Transverse colon (tissue), 4 donors: Measurements from ENCODE around the gene RABGAP1L. TPM values are rescaled to one million over a fixed set of nuclear protein-coding genes. Genes with fewer than 3 reads are reported as not detected.

Experiments
- DNase-seq: peaks from one replicate; pipeline ENCODE4 v3.0.0-alpha.2; 2019
- H3K27ac ChIP-seq, 4 donors: fragments of 200-600 bp; sonication (generic); 2 replicates each; pipeline ENCODE4 v1.5.1; 2016 to 2018; ENCODE audit warnings: inconsistent platforms in 4 of 4
- H3K27me3 ChIP-seq: fragments of 200-600 bp; sonication (generic); 2 replicates; pipeline ENCODE4 v1.5.1; 2017; ENCODE audit warnings: inconsistent platforms
- H3K36me3 ChIP-seq, 4 donors: fragments of 200-600 bp; sonication (generic); 2 replicates each; pipeline ENCODE4 v1.5.1; 2017 to 2019; ENCODE audit warnings: inconsistent platforms in 4 of 4
- H3K4me1 ChIP-seq, 4 donors: fragments of 200-600 bp; sonication (generic); 2 replicates each; pipeline ENCODE4 v1.5.1; 2017 to 2020; ENCODE audit warnings: inconsistent platforms in 4 of 4
- H3K4me3 ChIP-seq, 4 donors: fragments of 200-600 bp; sonication (generic); 1 replicate in 1 of 4; 2 replicates in 3 of 4; pipeline versions ENCODE4 v1.5.1 to v1.6.1; 2017 to 2019; ENCODE audit warnings: inconsistent platforms in 4 of 4
- H3K9me3 ChIP-seq, 2 donors: fragments of 200-600 bp; sonication (generic); 2 replicates each; pipeline ENCODE4 v1.5.1; 2017 to 2019; ENCODE audit warnings: inconsistent platforms in 2 of 2
- CTCF ChIP-seq, 5 experiments: fragments of 200-600 bp in 3 of 5; fragments of 450-650 bp in 2 of 5; sonication (generic) in 3 of 5; IDR thresholded peaks; 1 replicate in 2 of 5; 2 replicates in 3 of 5; pipeline ENCODE4 v1.5.1; 2016 to 2017; ENCODE audit warnings: antibody characterized with exemption in 5 of 5, inconsistent platforms in 3 of 5, mild to moderate bottlenecking in 2 of 5, moderate library complexity in 1 of 5
- EP300 ChIP-seq: sonication (generic); formaldehyde crosslinking; IDR thresholded peaks from one replicate; pipeline ENCODE4 v1.6.1; 2017; ENCODE audit warnings: antibody characterized with exemption, low read depth
- POLR2A ChIP-seq: fragments of 450-650 bp; IDR thresholded peaks from one replicate; pipeline ENCODE4 v1.6.1; 2016; ENCODE audit warnings: antibody characterized with exemption, mild to moderate bottlenecking, moderate library complexity
- POLR2AphosphoS5 ChIP-seq, 3 donors: sonication (generic); formaldehyde crosslinking; IDR thresholded peaks; one replicate each; pipeline ENCODE4 v1.6.1; 2016; ENCODE audit warnings: antibody characterized with exemption in 3 of 3
- WGBS, 2 donors: methylation state at CpG; one replicate each; pipeline ENCODE4 v1.1.5; 2018; ENCODE audit warnings: low coverage in 1 of 2; 5-methylcytosine and 5-hydroxymethylcytosine counted together
- in situ Hi-C, 4 donors: fragments of 200-750 bp; cut with MboI; loops; one replicate each; pipeline versions ENCODE4 v1.15.0 to v1.15.1; 2017; ENCODE audit warnings: low sequenced_read_pairs in 3 of 4, low pct_ligation_motif_present in 1 of 4, low pct_unique_long_range_greater_than_20kb in 1 of 4
- intact Hi-C: fragments of 100-400 bp; cut with DNase I; formaldehyde crosslinking; loops from one replicate; pipeline ENCODE4 v1.15.1; 2023; ENCODE audit warnings: low total_unique reads
- total RNA-seq, 4 donors: library from RNA; depleted of rRNA; stranded (reverse); fragments of >200 nt; gene quantifications; one replicate each; pipeline ENCODE4 v1.1.0, GENCODE V29; 2016

Gene RABGAP1L
- total RNA-seq, 4 donors from 2014 or later: 68.9 to 127 (median 99.9) TPM

DNA sequence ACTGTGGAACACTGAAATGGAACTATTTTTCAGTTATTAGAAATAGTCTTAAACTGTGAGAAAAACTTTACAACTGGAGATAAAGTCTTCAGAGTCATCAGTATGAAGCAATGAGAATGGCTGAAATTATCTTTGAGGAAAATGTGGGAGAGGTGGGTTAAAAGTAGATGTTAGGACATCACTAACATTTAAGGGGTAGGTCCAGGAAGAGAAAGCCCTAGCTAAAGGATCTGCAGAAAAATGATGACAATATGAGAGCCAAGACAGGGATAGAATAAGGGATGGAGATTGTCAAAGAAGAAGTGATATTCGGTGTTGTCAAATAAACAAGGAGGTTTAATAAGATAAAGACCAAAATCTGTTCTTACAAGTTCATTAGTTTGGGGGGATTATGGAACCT lies 165.2 kb downstream of the RABGAP1L start:
- Histone ChIP-seq H3K27me3 (no peaks in the 10 kb centered on the region), H3K36me3 (peaks cover 0 to 11% (median 5%) of the 10 kb centered on the region in 4 donors), H3K9me3 (peaks cover 29 to 43% of the 10 kb centered on the region in 2 donors), H3K27ac (no peak overlapping the region), H3K4me1 (no peaks in the 10 kb centered on the region), H3K4me3 (no peak overlapping the region)
- TF ChIP-seq EP300 (no peak), POLR2AphosphoS5 (IDR thresholded peaks at IDR 0.05) (no peak), CTCF (IDR thresholded peaks at IDR 0.05) (no peak), POLR2A (no peak)
- intact Hi-C loops (no loop called here), in situ Hi-C loops (no loop called here)
- WGBS, 2 donors: 100% methylated on average over 1 of the region's 1 CpG; no CpG with 5 or more reads in 1 of the 2 donors
- no peak for DNase-seq

- Histone ChIP-seq H3K4me3 (no peak overlapping the region), H3K36me3 (peaks cover 0 to 11% (median 5%) of the 10 kb centered on the region in 4 donors), H3K27me3 (no peaks in the 10 kb centered on the region), H3K27ac (no peak overlapping the region), H3K9me3 (peaks cover 29 to 38% of the 10 kb centered on the region in 2 donors), H3K4me1 (no peaks in the 10 kb centered on the region)
- DNase-seq: no peak
- intact Hi-C loops (no loop called here), in situ Hi-C loops (no loop called here)
- 38 to 57% methylated on average over 1 of the region's 1 CpG for WGBS, 2 donors
- TF ChIP-seq CTCF (IDR thresholded peaks at IDR 0.05) (no peak), EP300 (no peak), POLR2AphosphoS5 (IDR thresholded peaks at IDR 0.05) (no peak), POLR2A (no peak)
Measured at GRCh38 chr1:174324939-174325338, 165.6 kb downstream of the RABGAP1L start.

DNA sequence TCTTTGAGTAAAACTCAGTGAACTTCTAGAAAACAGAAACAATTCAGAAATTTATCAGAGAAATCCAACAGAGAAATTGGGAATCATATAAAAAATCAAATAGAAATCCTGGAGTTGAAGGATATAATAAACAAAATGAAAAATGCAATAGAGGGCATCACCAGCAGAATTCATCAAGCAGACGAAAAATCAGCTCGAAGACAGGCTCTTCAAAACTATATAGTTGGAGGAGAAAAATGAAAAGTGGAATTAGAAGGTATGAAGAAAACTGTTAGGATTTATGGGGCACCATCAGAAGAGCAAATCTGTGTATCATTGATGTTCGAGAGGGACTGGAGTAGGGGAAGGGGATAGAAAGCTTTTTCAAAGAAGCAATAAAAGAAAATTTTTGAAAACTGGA lies 167.0 kb downstream of the RABGAP1L start:
- H3K4me3 ChIP-seq: no peak overlapping the region
- intact Hi-C loops: no loop called here
- WGBS, 2 donors: 85 to 97% methylated on average over 3 of the region's 3 CpGs
- H3K9me3 ChIP-seq: peaks cover 21 to 26% of the 10 kb centered on the region in 2 donors
- no peaks in the 10 kb centered on the region for H3K27me3 ChIP-seq
- no peak overlapping the region for H3K27ac ChIP-seq
- H3K4me1 ChIP-seq: no peaks in the 10 kb centered on the region
- in situ Hi-C loops: no loop called here
- no peak for DNase-seq
- peaks cover 0 to 11% (median 5%) of the 10 kb centered on the region in 4 donors for H3K36me3 ChIP-seq
- TF ChIP-seq POLR2A (no peak), CTCF (IDR thresholded peaks at IDR 0.05) (no peak), EP300 (no peak), POLR2AphosphoS5 (IDR thresholded peaks at IDR 0.05) (no peak)

GRCh38 chr1:174333437-174333836 lies 174.1 kb downstream of the RABGAP1L start:
- TF ChIP-seq POLR2AphosphoS5 (IDR thresholded peaks at IDR 0.05) (no peak), EP300 (no peak), CTCF (IDR thresholded peaks at IDR 0.05) (no peak), POLR2A (no peak)

More at GRCh38 chr1:174333437-174333836, 174.1 kb downstream of the RABGAP1L start:
- H3K4me1 ChIP-seq: no peaks in the 10 kb centered on the region
- intact Hi-C loops: no loop called here
- no peak overlapping the region for H3K4me3 ChIP-seq
- in situ Hi-C loops: no loop called here
- no peaks in the 10 kb centered on the region for H3K9me3 ChIP-seq
- H3K27me3 ChIP-seq: no peaks in the 10 kb centered on the region
- no peak overlapping the region for H3K27ac ChIP-seq
- 86 to 95% methylated on average over 5 to 6 of the region's 6 CpGs for WGBS, 2 donors
- H3K36me3 ChIP-seq: no peaks in the 10 kb centered on the region
- no peak for DNase-seq
